Activated gamma-delta T cell treated with Interleukin-2 at 50 U/mL for 16 hours (primary cell): ENCODE data around the gene GALNS.
"Not testable (repeated sequence)": the region's sequence is repeated elsewhere in the genome, so short reads cannot be mapped to it uniquely, and the experiment has no call there.

Experiments
- DNase-seq: peaks from one replicate; pipeline ENCODE4 v3.0.0-alpha.2; 2020

The GALNS gene

GRCh38 chr16:88856828-88857727 is at the start of gene GALNS, which contains the start of gene TRAPPC2L:
Gene GALNS, minus strand, starts transcription at chr16:88856947. Its CDS starts 70 bp downstream, at chr16:88856877.
Gene TRAPPC2L, plus strand, starts transcription at chr16:88857127. Its CDS starts 24 bp downstream, at chr16:88857151.
- peak; percentile 99 for DNase-seq

- DNase-seq: no peak
Measured at GRCh38 chr16:88906020-88906419, 49.3 kb upstream of the GALNS start.

GRCh38 chr16:88905563-88905962 is 48.8 kb upstream of the GALNS start:
- DNase-seq: no peak

- no peak for DNase-seq
Measured at GRCh38 chr16:88904676-88905365, 48.1 kb upstream of the GALNS start.

GRCh38 chr16:88903267-88903666 is 46.5 kb upstream of the GALNS start:
- DNase-seq: no peak

GRCh38 chr16:88902744-88903143 is 46.0 kb upstream of the GALNS start:
- no peak for DNase-seq

- DNase-seq: no peak
Measured at GRCh38 chr16:88901718-88902337, 45.1 kb upstream of the GALNS start.

GRCh38 chr16:88900662-88901052 is 43.9 kb upstream of the GALNS start:
- no peak for DNase-seq

GRCh38 chr16:88899901-88900661 is 43.3 kb upstream of the GALNS start:
- no peak for DNase-seq

GRCh38 chr16:88897696-88898425 is 41.1 kb upstream of the GALNS start:
- DNase-seq: no peak

- no peak for DNase-seq
Measured at GRCh38 chr16:88896238-88897070, 39.7 kb upstream of the GALNS start.

- no peak for DNase-seq
Measured at GRCh38 chr16:88895335-88895734, 38.6 kb upstream of the GALNS start.

- DNase-seq: no peak
Measured at GRCh38 chr16:88894681-88895300, 38.0 kb upstream of the GALNS start.

- DNase-seq: not testable (repeated sequence)
Measured at GRCh38 chr16:88894266-88894665, 37.5 kb upstream of the GALNS start.

GRCh38 chr16:88893127-88893968 is 36.6 kb upstream of the GALNS start:
- DNase-seq: no peak

- no peak for DNase-seq
Measured at GRCh38 chr16:88892065-88892464, 35.3 kb upstream of the GALNS start.

GRCh38 chr16:88891083-88891482 is 34.3 kb upstream of the GALNS start:
- DNase-seq: no peak

- DNase-seq: not testable (repeated sequence)
Measured at GRCh38 chr16:88889702-88890352, 33.1 kb upstream of the GALNS start.
